ENCODE results near the gene YPEL2. TPM values are rescaled to one million over a fixed set of nuclear protein-coding genes. Genes with fewer than 3 reads are reported as not detected.

YPEL2 gene
- polyA plus RNA-seq, 1 of the 3 experiments (the other 2 are of a cell fraction) = 3.2 TPM

DNA sequence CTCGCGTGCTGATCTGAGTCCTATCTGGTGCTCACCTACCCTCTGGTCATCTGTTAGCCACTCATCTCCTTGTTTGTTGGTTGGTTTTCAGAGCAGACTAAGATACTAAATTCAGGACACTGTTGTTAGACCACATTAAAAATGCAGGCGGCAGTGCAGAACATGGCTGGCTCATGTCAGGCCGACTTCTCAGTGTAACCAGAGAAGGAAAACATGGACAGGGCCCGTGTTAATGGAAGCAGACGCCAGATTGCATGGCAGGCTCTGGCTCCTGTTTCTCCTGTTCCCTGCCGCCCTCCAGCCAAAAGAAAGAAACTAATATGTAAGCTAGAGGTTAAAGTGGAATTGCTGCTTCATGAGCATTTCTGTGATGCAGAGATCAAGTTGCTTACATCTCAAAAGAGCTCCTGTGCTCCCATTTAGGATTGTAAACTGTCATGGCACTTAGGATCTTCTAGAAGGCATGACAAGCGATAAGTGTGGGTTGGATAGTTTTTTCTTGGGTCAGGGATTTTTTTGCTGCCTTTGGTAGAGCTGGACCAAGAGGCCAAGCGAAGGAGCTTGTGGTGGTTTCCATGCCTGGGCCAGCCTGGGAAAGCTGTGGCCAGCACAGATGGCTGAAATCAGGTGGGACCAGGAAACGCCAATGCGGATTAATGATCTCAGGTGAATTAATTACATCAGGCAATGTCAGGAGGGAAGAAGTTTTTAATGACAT lies 56.1 kb downstream of the YPEL2 start (continued):
- TF ChIP-seq, protein P1, sequence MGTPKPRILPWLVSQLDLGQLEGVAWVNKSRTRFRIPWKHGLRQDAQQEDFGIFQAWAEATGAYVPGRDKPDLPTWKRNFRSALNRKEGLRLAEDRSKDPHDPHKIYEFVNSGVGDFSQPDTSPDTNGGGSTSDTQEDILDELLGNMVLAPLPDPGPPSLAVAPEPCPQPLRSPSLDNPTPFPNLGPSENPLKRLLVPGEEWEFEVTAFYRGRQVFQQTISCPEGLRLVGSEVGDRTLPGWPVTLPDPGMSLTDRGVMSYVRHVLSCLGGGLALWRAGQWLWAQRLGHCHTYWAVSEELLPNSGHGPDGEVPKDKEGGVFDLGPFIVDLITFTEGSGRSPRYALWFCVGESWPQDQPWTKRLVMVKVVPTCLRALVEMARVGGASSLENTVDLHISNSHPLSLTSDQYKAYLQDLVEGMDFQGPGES (IDR thresholded peaks at IDR 0.05; ENCODE audit: low read depth, low read length) = no peak
- TF ChIP-seq, protein P2, sequence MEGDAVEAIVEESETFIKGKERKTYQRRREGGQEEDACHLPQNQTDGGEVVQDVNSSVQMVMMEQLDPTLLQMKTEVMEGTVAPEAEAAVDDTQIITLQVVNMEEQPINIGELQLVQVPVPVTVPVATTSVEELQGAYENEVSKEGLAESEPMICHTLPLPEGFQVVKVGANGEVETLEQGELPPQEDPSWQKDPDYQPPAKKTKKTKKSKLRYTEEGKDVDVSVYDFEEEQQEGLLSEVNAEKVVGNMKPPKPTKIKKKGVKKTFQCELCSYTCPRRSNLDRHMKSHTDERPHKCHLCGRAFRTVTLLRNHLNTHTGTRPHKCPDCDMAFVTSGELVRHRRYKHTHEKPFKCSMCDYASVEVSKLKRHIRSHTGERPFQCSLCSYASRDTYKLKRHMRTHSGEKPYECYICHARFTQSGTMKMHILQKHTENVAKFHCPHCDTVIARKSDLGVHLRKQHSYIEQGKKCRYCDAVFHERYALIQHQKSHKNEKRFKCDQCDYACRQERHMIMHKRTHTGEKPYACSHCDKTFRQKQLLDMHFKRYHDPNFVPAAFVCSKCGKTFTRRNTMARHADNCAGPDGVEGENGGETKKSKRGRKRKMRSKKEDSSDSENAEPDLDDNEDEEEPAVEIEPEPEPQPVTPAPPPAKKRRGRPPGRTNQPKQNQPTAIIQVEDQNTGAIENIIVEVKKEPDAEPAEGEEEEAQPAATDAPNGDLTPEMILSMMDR (IDR thresholded peaks at IDR 0.05) = no peak
- TF ChIP-seq POLR2AphosphoS5 (IDR thresholded peaks at IDR 0.05; ENCODE audit: low read depth, low read length) = no peak
- no peak for TF ChIP-seq NFIC (IDR thresholded peaks at IDR 0.05; ENCODE audit: borderline replicate concordance)
- TF ChIP-seq SMC3 (IDR thresholded peaks at IDR 0.05; ENCODE audit: low read depth, low read length) = peak; percentile 35; the same call in 1 of the 2 replicates

DNA sequence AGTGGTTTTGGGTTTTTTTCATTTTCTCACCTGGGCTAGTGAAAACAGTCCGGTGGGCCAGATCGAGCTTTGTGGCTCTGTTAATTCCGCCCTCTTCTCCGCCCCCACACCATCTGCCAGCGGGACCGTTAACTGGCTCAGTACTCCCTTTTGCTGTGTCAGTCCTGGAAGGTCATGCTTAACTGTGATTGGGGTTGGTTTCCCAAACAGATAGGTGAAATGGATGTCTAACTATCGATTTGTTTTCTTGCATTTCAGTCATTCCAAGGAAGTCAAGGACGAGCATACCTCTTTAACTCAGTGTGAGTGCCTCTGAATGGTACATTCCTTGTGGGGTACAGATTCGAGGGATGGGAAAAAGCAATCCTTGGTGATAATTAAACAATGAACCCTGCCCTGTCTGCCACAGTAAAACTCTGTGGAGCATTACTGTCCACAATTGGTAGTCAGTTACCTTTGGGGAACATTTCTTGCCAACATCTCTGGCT lies 56.7 kb downstream of the YPEL2 start:
- no peaks in the 10 kb centered on the region for H3K9me3 ChIP-seq
- H3F3A ChIP-seq (replicated peaks; ENCODE audit: insufficient read depth) = no peaks in the 10 kb centered on the region
- POLR2A ChIA-PET = interaction anchor here (0.6 to 1.4 kb wide), 4 partner anchors 8 to 37 kb away, joined by 3 read pairs; no protein-coding TSS in a partner anchor
- H3K27ac ChIP-seq (ENCODE audit: low read depth in 2 of 2, low read length in 1 of 2) = peak overlapping the region in 1 of 2 experiments; percentile 74; a peak in 2 of 4 replicates
- peaks cover 0 to 35% of the 10 kb centered on the region in 2 experiments; a peak in 1 of 4 replicates for H3K4me1 ChIP-seq (ENCODE audit: control insufficient read depth in 1 of 2, insufficient read depth in 2 of 2, low read depth in 1 of 2, low read length in 1 of 2)
- no peaks in the 10 kb centered on the region for H3K27me3 ChIP-seq (ENCODE audit: insufficient read depth)
- no peak overlapping the region for H3K9ac ChIP-seq
- WGBS (ENCODE audit: low lambda C conversion rate) = 88% methylated on average over 9 of the region's 9 CpGs
- no peak overlapping the region for H3K4me2 ChIP-seq
- H3K79me2 ChIP-seq (ENCODE audit: insufficient read depth) = no peaks in the 10 kb centered on the region
- no peak overlapping the region for H3K4me3 ChIP-seq (ENCODE audit: low read depth in 2 of 2, low read length in 1 of 2)
- H4K20me1 ChIP-seq (ENCODE audit: insufficient read depth) = no peaks in the 10 kb centered on the region
- no peak for TF ChIP-seq RFX5 (IDR thresholded peaks at IDR 0.05; ENCODE audit: low read length)
- no peak for TF ChIP-seq SIN3A (IDR thresholded peaks at IDR 0.05; ENCODE audit: borderline replicate concordance, low read depth, low read length)
- TF ChIP-seq FOXJ3 (CRISPR knock-in tag; IDR thresholded peaks at IDR 0.05) = no peak
- TF ChIP-seq TEAD4 (IDR thresholded peaks at IDR 0.05; ENCODE audit: borderline replicate concordance, insufficient read depth) = no peak
- no peak for TF ChIP-seq TAF1 (IDR thresholded peaks at IDR 0.05; ENCODE audit: borderline replicate concordance, low read depth, low read length)
- TF ChIP-seq YY1 (IDR thresholded peaks at IDR 0.05; ENCODE audit: low read depth) = no peak
- no peak for TF ChIP-seq MXI1 (IDR thresholded peaks at IDR 0.05; ENCODE audit: low read depth, low read length)
- no peak for TF ChIP-seq RCOR1 (IDR thresholded peaks at IDR 0.05; ENCODE audit: low read length)
- TF ChIP-seq, protein P1 (IDR thresholded peaks at IDR 0.05; ENCODE audit: low read depth, low read length) = no peak
- no peak for TF ChIP-seq NRF1 (IDR thresholded peaks at IDR 0.05; ENCODE audit: low read depth, low read length)
- no peak for TF ChIP-seq FOXM1 (IDR thresholded peaks at IDR 0.05; ENCODE audit: low read depth)
- peaks cover 3 to 7% of the 10 kb centered on the region in 2 experiments for H3K36me3 ChIP-seq (replicated peaks in 1 of 2; ENCODE audit: control insufficient read depth in 1 of 2, insufficient read depth in 2 of 2, low read length in 1 of 2)
- CTCF ChIA-PET = interaction anchor here (1.0 to 3.8 kb wide), 10 partner anchors 10 to 77 kb away, joined by 3 to 15 read pairs (median 5); no protein-coding TSS in a partner anchor
- no peak for DNase-seq
- no peaks in the 10 kb centered on the region for H3K9me2 ChIP-seq
- H2AFZ ChIP-seq (ENCODE audit: low read depth) = no peak overlapping the region

Measured in SK-N-SH (cell line).